ENCODE measurements around the gene SREBF1. TPM values are rescaled to one million over a fixed set of nuclear protein-coding genes. Genes with fewer than 3 reads are reported as not detected.

SREBF1 gene
- total RNA-seq, 3 donors from 2014 or later (not counting 1 experiment from before 2014, with no cell fraction given), result 80.7 to 208 (median 119) TPM

- Histone ChIP-seq H3K27me3 (ENCODE audit: control insufficient read depth, insufficient read depth, low read length) (no peaks in the 10 kb centered on the region), H3K36me3 (ENCODE audit: control insufficient read depth, insufficient read depth, low read length) (peaks cover 26% of the 10 kb centered on the region), H3K9me3 (ENCODE audit: control insufficient read depth, insufficient read depth, low read length) (no peaks in the 10 kb centered on the region), H3K4me3 (ENCODE audit: low read length) (no peak overlapping the region), H3K27ac (ENCODE audit: low read length) (no peak overlapping the region), H3K4me1 (ENCODE audit: control insufficient read depth, insufficient read depth, low read length) (no peaks in the 10 kb centered on the region)
- H3K27me3 Mint-ChIP-seq (ENCODE audit: low read depth in 2 of 2), result no peaks in the 10 kb centered on the region
- no peak for DNase-seq
- whole genome bisulfite sequencing (ENCODE audit: insufficient coverage), result 93% methylated on average over 3 of the region's 3 CpGs
- intact Hi-C loops (cut with micrococcal nuclease), result no loop called here
- H3K4me3 Mint-ChIP-seq, result no peak overlapping the region
- peaks cover 0 to 3% of the 10 kb centered on the region in 2 donors for H3K4me1 Mint-ChIP-seq
- H3K27ac Mint-ChIP-seq, result no peak overlapping the region
- no peak for TF ChIP-seq CTCF (IDR thresholded peaks at IDR 0.05)
- H3K36me3 Mint-ChIP-seq, result no peaks in the 10 kb centered on the region
- no peaks in the 10 kb centered on the region for H3K9me3 Mint-ChIP-seq
- no peak for ATAC-seq
Measured at GRCh38 chr17:17883801-17884200, 47.0 kb upstream of the SREBF1 start.

GRCh38 chr17:17882082-17882581 lies 45.3 kb upstream of the SREBF1 start:
- Mint-ChIP-seq H3K27ac (no peak overlapping the region), H3K4me3 (no peak overlapping the region), H3K36me3 (no peaks in the 10 kb centered on the region), H3K9me3 (no peaks in the 10 kb centered on the region), H3K4me1 (peaks cover 0 to 3% of the 10 kb centered on the region in 2 donors), H3K27me3 (ENCODE audit: low read depth in 2 of 2) (no peaks in the 10 kb centered on the region)
- no peak for TF ChIP-seq CTCF (IDR thresholded peaks at IDR 0.05)
- Histone ChIP-seq H3K27me3 (ENCODE audit: control insufficient read depth, insufficient read depth, low read length) (no peaks in the 10 kb centered on the region), H3K4me1 (ENCODE audit: control insufficient read depth, insufficient read depth, low read length) (no peaks in the 10 kb centered on the region), H3K4me3 (ENCODE audit: low read length) (no peak overlapping the region), H3K36me3 (ENCODE audit: control insufficient read depth, insufficient read depth, low read length) (peaks cover 38% of the 10 kb centered on the region), H3K9me3 (ENCODE audit: control insufficient read depth, insufficient read depth, low read length) (no peaks in the 10 kb centered on the region), H3K27ac (ENCODE audit: low read length) (no peak overlapping the region)
- no peak for ATAC-seq
- 89% methylated on average over 8 of the region's 8 CpGs for WGBS (ENCODE audit: insufficient coverage)
- DNase-seq, result no peak
- intact Hi-C loops (cut with micrococcal nuclease), result no loop called here

GRCh38 chr17:17880577-17881196 lies 43.9 kb upstream of the SREBF1 start:
- no peak overlapping the region for H3K4me3 ChIP-seq (ENCODE audit: low read length)
- H3K36me3 Mint-ChIP-seq, result peaks cover 11% of the 10 kb centered on the region
- intact Hi-C loops (cut with micrococcal nuclease), result no loop called here

More at GRCh38 chr17:17880577-17881196, 43.9 kb upstream of the SREBF1 start:
- ATAC-seq, result no peak
- WGBS (ENCODE audit: insufficient coverage), result 96% methylated on average over 8 of the region's 8 CpGs
- no peaks in the 10 kb centered on the region for H3K9me3 Mint-ChIP-seq
- TF ChIP-seq CTCF (IDR thresholded peaks at IDR 0.05), result no peak
- H3K9me3 ChIP-seq (ENCODE audit: control insufficient read depth, insufficient read depth, low read length), result no peaks in the 10 kb centered on the region
- no peak for DNase-seq
- H3K36me3 ChIP-seq (ENCODE audit: control insufficient read depth, insufficient read depth, low read length), result peaks cover 47% of the 10 kb centered on the region
- no peaks in the 10 kb centered on the region for H3K27me3 Mint-ChIP-seq (ENCODE audit: low read depth in 2 of 2)
- H3K27ac Mint-ChIP-seq, result no peak overlapping the region
- H3K4me3 Mint-ChIP-seq, result no peak overlapping the region
- H3K4me1 ChIP-seq (ENCODE audit: control insufficient read depth, insufficient read depth, low read length), result no peaks in the 10 kb centered on the region
- H3K27me3 ChIP-seq (ENCODE audit: control insufficient read depth, insufficient read depth, low read length), result no peaks in the 10 kb centered on the region
- peaks cover 0 to 3% of the 10 kb centered on the region in 2 donors for H3K4me1 Mint-ChIP-seq
- no peak overlapping the region for H3K27ac ChIP-seq (ENCODE audit: low read length)

Data from natural killer cell (primary cell).